Measurements from ENCODE around the gene LOC101059915.
A peak's percentile ranks its signal among the peaks of the same experiment; 100 is the strongest.

The LOC101059915 gene

DNA sequence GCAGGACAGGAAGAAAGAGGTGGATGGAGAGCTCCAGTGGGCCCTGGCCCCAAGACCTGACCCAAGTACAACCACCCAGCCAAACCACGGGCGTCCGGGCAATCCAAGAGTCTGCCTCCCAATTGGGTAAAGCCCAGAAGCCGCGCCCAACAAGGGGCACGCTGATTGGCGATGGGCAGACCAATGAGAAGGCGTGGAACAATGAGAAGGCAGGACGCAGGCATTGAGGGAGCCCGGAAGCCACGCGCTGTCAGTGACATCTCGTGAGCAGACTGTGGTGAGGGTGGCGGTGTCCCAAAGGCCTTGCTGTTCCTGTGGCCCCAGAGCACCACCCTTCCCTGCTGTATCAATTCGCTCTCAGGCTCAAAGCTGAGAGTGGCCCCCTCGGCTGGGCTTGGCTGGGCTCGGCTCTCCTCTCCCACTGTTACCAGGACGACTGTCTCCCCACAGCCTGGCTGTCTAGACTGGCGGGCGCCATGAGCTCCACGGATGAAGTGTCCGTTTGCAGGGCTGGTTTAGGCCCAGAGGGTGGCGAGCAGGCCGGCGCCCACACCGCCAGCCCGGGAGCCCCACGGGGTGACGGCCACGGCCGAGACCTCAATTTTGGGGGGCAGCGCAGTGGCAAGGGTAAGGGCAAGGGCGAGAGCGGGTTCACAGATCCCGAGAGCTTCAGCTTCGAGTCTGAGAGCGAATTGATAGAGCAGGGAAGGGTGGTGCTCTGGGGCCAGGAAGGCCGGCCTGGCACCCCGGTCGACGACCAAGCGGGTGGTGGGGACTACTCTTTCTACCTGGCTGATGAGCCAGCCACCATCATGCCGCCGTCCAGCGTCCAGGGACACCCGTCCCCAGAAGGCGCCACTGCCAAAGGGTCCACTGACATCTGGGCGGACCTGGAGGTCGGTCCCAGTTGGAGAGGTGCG is at the start of gene LOC101059915:
LOC101059915 (plus strand) TSS at position 219 of the 920 bp plus-strand sequence.
- H4K20me1 ChIP-seq (ENCODE audit: insufficient read depth, low read length): no peaks in the 10 kb centered on the region
- ChIA-PET CTCF (ENCODE audit: unreplicated experiment) (no interaction called here), POLR2A (no interaction called here)
- H3K9me3 ChIP-seq (ENCODE audit: low read length): no peaks in the 10 kb centered on the region
- DNase-seq (ENCODE audit: low spot score): no peak
- H3K4me1 ChIP-seq (ENCODE audit: insufficient read depth, low read length, poor library complexity, severe bottlenecking): no peaks in the 10 kb centered on the region
- no peaks in the 10 kb centered on the region for H3K36me3 ChIP-seq (ENCODE audit: insufficient read depth, low read length)
- no TSS peak for BruUV-seq (replicated peaks)
- H3K4me3 ChIP-seq (ENCODE audit: low read depth, low read length, poor library complexity, severe bottlenecking): no peak within 1 kb of the TSS
- no peak within 1 kb of the TSS for H3K4me2 ChIP-seq (ENCODE audit: low read length)
- no peak within 1 kb of the TSS for H3K27ac ChIP-seq (ENCODE audit: low read depth, low read length, poor library complexity, severe bottlenecking)
- TF ChIP-seq, protein P1, sequence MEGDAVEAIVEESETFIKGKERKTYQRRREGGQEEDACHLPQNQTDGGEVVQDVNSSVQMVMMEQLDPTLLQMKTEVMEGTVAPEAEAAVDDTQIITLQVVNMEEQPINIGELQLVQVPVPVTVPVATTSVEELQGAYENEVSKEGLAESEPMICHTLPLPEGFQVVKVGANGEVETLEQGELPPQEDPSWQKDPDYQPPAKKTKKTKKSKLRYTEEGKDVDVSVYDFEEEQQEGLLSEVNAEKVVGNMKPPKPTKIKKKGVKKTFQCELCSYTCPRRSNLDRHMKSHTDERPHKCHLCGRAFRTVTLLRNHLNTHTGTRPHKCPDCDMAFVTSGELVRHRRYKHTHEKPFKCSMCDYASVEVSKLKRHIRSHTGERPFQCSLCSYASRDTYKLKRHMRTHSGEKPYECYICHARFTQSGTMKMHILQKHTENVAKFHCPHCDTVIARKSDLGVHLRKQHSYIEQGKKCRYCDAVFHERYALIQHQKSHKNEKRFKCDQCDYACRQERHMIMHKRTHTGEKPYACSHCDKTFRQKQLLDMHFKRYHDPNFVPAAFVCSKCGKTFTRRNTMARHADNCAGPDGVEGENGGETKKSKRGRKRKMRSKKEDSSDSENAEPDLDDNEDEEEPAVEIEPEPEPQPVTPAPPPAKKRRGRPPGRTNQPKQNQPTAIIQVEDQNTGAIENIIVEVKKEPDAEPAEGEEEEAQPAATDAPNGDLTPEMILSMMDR (conservative IDR thresholded peaks at IDR 0.05; ENCODE audit: low read length): no peak
- no peak for TF ChIP-seq EZH2phosphoT487 (IDR thresholded peaks at IDR 0.05; ENCODE audit: borderline replicate concordance, low read depth, low read length)
- no peak within 1 kb of the TSS for H2AFZ ChIP-seq (ENCODE audit: low read length)
- intact Hi-C loops (cut with micrococcal nuclease; ENCODE audit: unreplicated experiment): no loop called here
- no peaks in the 10 kb centered on the region for H3K9me2 ChIP-seq (ENCODE audit: insufficient read depth, low read length)
- no peaks in the 10 kb centered on the region for H3K79me2 ChIP-seq (ENCODE audit: insufficient read depth, low read depth, low read length)

DNA sequence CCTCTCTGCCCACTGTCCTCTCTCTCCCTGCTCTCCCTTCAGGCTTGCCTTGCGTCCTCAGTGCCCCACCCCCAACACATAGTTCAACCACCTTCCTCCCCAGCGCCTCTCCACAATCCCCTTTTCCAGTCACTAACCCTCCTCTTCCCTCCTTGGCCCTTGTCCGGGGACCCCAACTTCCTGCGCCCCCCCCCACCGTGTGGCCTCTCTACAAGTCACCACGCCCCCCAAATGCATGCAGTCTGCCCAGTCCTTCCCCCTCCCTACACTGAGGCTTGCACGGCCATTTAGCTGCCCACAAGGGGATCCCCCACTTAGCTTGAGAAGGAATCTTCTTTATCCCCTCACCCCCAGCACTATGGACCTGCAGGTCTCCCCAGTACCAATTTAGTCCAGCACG is 49.6 kb upstream of the LOC101059915 start:
- no peak for DNase-seq (ENCODE audit: low spot score)
- Histone ChIP-seq H3K4me3 (ENCODE audit: low read depth, low read length, poor library complexity, severe bottlenecking) (no peak overlapping the region), H3K36me3 (ENCODE audit: insufficient read depth, low read length) (peaks cover 10% of the 10 kb centered on the region), H3K9me3 (ENCODE audit: low read length) (peaks cover 6% of the 10 kb centered on the region; the same call in 1 of the 2 replicates), H2AFZ (ENCODE audit: low read length) (no peak overlapping the region), H3K9me2 (ENCODE audit: insufficient read depth, low read length) (no peaks in the 10 kb centered on the region), H3K4me2 (ENCODE audit: low read length) (peak overlapping the region; percentile 58), H3K4me1 (ENCODE audit: insufficient read depth, low read length, poor library complexity, severe bottlenecking) (peaks cover 50% of the 10 kb centered on the region), H3K27ac (ENCODE audit: low read depth, low read length, poor library complexity, severe bottlenecking) (peak overlapping the region; percentile 41), H3K79me2 (ENCODE audit: insufficient read depth, low read depth, low read length) (no peaks in the 10 kb centered on the region), H4K20me1 (ENCODE audit: insufficient read depth, low read length) (no peaks in the 10 kb centered on the region)
- intact Hi-C loops (cut with micrococcal nuclease; ENCODE audit: unreplicated experiment): no loop called here
- POLR2A ChIA-PET: no interaction called here
- TF ChIP-seq, protein P1 (conservative IDR thresholded peaks at IDR 0.05; ENCODE audit: low read length): no peak
- no peak for TF ChIP-seq EZH2phosphoT487 (IDR thresholded peaks at IDR 0.05; ENCODE audit: borderline replicate concordance, low read depth, low read length)
- CTCF ChIA-PET (ENCODE audit: unreplicated experiment): no interaction called here
- no TSS peak for BruUV-seq (replicated peaks)

DNA sequence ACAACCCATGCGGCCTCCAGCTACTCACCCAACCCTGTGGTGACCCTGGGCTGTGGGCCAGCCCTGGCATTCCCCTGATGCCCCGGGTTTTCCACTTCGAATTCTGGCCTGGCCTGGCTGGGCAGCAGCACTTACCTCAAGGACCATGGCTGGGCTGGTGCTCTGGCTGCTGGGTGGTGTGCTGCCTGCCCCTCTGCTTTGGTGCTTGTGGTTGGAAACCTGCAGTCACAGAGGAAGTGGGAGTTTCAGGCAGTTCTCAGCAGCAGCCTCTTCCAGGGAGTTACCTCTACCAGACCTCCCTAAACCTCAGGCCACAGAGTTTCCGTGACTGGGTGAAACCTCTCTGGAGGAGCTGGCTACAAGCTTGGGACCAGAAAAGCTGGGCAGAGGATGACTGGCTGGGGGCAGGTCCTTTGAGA is 49.0 kb upstream of the LOC101059915 start, which contains the start of gene CXCR3:
CXCR3 (minus strand) TSS at position 209 of the 419 bp plus-strand sequence; CDS start at position 147, 62 bp downstream.
- TF ChIP-seq, protein P1 (conservative IDR thresholded peaks at IDR 0.05; ENCODE audit: low read length): no peak
- no peak for TF ChIP-seq EZH2phosphoT487 (IDR thresholded peaks at IDR 0.05; ENCODE audit: borderline replicate concordance, low read depth, low read length)
- Histone ChIP-seq H3K36me3 (ENCODE audit: insufficient read depth, low read length) (peaks cover 4% of the 10 kb centered on the region), H3K9me2 (ENCODE audit: insufficient read depth, low read length) (no peaks in the 10 kb centered on the region), H3K4me2 (ENCODE audit: low read length) (peak within 1 kb of the TSS; percentile 58), H3K4me3 (ENCODE audit: low read depth, low read length, poor library complexity, severe bottlenecking) (no peak within 1 kb of the TSS), H3K9me3 (ENCODE audit: low read length) (peaks cover 6% of the 10 kb centered on the region; the same call in 1 of the 2 replicates), H4K20me1 (ENCODE audit: insufficient read depth, low read length) (no peaks in the 10 kb centered on the region), H2AFZ (ENCODE audit: low read length) (no peak within 1 kb of the TSS), H3K27ac (ENCODE audit: low read depth, low read length, poor library complexity, severe bottlenecking) (peak within 1 kb of the TSS; percentile 41), H3K4me1 (ENCODE audit: insufficient read depth, low read length, poor library complexity, severe bottlenecking) (peaks cover 56% of the 10 kb centered on the region), H3K79me2 (ENCODE audit: insufficient read depth, low read depth, low read length) (no peaks in the 10 kb centered on the region)
- ChIA-PET POLR2A (interaction anchor here (0.9 kb wide), 1 partner anchor 252 kb away, joined by 3 read pairs; the partner anchor contains the start of gene TAF1), CTCF (ENCODE audit: unreplicated experiment) (no interaction called here)
- no TSS peak for BruUV-seq (replicated peaks)
- intact Hi-C loops (cut with micrococcal nuclease; ENCODE audit: unreplicated experiment): no loop called here
- peak; percentile 59 for DNase-seq (ENCODE audit: low spot score)

Measured in OCI-LY7 (cell line).